NCI-H146 treated with DMSO at 0.1 percent for 48 hours (cell line): Measurements from ENCODE around the gene HIPK3.
"Not testable (repeated sequence)": the region's sequence is repeated elsewhere in the genome, so short reads cannot be mapped to it uniquely, and the experiment has no call there.

Experiments
- DNase-seq: peaks from one replicate; lab custom pipeline; 2025; ENCODE audit not compliant: unreplicated experiment; lab: John Stamatoyannopoulos, UW

The HIPK3 gene

DNA sequence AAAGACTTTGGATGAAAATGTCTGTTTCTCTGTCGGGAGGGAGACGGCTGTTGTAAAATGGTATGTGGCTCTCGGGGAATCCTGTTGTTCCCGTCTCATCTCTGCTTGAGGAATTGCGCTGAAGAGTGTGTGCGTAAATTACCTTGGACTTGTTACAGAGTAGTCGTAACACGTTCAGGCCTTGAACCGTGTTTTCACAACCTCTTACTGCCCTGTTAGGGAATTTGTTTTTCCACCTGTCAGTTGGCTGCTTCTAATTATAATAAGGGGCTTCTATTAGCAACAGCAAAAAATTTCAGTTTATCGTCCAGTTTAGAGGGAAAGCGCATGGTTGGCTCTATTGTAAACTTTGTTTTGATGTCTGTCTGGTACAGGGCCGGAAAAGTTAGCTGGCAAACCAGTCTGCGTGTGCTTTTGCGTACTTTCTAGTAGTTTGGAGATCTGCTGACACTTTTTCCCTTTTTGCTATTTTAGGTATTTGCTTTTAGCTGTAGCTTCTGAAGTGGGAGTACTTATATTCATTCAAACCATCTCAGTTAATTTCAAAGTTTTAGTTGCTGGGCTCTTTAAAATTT lies 1.5 kb downstream of the HIPK3 start:
- no peak for DNase-seq

DNA sequence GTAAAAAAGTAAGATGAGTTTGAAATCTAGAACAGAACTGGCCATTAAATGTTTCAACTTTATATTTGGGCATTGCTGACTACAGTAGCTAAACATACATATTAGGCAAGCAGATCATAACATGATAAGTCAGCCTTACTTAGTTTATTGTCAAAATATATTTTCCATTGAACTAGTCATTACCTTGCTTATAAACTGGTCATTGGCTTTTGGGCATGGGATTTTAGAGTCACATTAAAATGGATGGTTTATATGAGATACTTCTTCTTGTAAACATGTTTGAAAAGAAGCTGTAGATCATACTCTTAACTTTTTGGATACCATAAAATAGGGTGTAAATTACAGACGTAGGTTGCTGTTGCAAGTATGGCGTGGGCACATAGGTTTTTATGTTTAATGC lies 2.7 kb downstream of the HIPK3 start:
- no peak for DNase-seq

DNA sequence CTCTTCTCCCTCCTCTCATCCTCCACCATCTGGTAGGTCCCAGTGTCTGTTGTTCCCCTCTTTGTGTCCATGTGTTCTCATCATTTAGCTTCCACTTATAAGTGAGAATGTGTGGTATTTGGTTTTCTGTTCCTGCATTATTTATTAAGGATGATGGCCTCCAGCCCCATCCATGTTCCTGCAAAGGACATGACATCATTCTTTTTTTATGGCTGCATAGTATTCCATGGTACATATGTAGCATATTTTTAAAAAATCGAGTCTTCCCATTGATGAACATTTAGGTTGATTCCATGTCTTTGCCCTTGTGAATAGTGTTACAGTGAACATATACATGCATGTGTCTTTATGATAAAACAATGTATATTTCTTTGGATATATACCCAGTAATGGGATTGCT lies 4.2 kb downstream of the HIPK3 start:
- not testable (repeated sequence) for DNase-seq

DNA sequence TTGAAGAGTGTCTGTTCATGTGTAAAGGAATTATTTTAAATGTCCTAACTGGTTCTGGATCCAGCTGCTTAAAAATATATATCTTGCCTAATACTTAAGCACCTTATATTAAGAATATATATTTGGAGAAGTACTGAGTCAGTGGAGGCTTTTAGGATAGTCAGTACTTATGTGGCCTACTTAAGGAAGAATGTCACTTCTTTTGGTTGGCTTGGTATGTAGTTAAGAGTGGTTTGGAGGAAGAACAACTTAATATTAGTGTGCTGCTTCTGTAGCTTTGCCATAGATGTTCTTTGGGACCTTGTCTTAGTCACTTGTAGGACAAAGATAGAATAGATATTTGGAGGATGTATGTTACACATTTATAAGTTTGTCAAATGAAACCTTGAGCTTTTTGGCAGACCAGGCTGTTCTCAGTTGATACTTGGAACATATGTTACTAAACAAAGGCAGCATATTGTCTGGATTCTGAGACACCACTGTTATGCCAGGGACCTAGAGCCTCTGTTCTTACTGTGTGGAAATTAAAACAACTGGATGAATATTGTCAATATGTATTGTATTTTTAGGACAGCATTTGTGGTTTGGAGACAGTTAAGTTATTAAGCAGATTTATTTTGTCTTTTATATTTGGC lies 4.9 kb downstream of the HIPK3 start:
- DNase-seq: no peak

DNA sequence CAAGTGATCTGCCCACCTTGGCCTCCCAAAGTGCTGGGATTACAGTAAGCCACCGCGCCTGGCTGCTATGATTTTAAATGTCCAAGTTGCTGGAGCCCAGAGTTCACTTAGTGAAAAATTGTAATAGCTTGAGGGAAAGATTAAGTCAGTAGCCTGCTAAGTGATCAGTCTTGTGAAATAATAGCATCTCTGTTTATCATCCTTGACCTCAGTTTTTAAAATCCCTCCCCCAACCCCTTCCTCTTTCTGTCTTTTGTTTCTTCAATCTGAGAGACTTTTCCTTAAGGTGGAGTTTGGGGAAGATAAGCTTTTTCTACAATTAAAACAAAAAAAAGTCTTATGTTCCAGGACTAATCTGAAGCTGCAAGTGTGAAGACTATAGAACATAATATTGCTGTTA lies 6.4 kb downstream of the HIPK3 start:
- DNase-seq: no peak

DNA sequence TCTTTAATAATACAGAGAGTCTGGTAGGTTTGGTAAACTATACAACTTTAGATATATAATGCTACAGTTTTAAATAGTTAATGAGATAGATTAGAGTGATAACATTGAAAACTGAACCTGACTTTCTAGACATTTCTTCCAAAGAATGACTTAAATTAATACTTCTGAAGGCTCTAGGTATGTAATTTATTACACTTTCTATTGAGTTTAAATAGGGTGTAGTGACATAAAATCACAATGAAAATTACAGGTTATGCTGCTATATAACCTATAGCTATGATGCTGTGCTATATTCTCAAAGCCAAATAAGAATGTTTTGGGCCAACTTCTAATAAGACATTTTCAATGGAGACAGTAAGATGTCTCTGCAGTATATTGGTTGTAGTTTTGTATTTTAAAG lies 7.7 kb downstream of the HIPK3 start:
- no peak for DNase-seq

DNA sequence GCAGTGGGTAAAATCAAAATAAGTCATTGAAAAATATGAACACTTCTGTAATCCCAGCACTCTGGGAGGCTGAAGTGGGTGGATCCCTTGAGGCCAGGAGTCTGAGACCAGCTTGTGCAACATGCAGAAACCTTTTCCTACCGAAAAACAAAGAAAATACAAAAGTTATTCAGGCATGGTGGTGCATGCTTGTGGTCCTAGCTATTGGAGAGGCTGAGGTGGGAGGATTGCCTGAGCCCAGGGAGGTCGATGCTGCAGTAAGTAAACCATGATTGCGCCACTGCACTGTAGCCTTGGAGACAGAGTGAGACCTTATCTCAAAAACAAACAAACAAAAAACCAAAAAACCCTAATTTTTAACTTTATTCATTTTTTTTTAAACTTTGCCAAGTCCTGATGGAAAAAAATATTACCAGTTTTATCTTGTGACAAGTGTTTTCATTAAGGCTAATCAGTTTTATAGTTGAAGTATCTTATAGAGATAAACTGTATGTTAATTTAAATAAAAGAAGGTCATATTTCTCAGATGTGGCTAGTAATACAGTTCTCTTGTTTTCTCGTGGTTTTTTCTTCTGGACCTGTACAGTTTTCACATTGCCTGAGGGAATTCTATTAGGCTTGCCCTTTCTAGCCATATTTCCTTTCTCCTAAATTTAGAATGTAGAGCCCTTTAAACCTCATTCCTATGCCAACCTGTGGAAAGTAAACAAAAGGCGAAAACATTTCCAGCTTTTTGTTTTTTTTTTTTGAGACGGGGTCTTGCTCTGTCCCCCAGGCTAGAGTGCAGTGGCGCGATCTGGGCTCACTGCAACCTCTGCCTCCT lies 9.4 kb downstream of the HIPK3 start:
- no peak for DNase-seq

DNA sequence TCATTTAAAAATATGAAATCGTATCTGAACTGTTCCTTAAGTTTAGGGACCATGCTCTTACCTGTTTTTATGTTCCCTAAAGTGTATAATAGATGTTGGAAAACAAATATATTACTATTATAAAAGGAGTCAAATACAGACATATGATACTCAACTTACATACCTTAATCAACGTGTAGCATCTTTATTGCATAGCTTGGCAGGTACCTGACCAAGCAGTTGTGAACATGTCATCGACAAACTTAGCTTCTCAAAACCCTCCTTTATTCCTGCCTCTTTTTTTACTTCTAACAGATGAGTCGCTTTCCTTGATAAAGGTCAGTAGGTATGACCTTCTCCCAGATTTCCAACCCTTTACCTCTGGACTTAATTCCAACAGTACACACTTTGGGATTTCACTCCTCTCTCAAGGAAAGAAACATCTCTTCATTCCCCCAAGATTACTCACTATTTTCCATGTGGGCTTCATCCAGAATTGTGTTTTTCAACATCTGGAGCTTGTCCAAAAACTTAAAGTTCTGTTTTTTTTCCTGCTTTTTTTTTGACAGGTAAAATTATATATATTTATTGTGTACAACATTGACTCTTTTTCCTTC lies 11.9 kb downstream of the HIPK3 start:
- DNase-seq: no peak

DNA sequence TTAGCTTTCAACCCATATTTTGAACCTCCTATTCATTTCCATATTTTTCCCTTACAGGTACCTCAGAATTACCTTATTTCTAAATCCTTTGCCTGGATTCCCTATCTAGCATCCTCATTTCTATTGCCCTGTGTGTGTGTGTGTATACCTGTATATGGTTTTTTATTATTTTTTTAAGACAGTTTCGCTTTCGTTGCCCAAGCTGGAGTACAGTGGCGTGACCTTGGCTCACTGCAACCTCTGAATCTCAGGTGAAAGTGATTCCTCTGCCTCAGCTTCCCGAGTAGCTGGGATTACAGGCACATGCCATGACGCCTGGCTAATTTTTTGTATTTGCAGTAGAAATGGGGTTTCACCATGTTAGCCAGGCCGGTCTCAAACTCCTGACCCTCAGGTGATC lies 12.6 kb downstream of the HIPK3 start:
- no peak for DNase-seq

DNA sequence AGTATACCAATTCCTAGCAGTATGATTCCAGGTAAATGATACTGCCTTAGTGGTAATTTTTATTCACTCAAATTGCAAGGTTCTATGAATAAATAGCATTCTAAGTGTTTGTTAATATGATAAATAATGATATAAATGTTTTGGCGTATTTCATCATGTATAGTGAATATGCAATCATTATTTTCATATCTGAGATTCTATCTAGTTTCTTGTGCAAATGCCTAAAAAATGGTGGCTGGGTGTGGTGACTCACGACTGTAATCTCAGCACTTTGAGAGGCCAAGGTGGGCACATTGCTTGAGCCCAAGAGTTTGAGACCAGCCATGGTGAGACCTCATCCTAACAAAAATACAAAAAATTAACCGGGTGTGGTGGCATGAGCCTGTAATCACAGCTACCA lies 13.9 kb downstream of the HIPK3 start:
- no peak for DNase-seq

DNA sequence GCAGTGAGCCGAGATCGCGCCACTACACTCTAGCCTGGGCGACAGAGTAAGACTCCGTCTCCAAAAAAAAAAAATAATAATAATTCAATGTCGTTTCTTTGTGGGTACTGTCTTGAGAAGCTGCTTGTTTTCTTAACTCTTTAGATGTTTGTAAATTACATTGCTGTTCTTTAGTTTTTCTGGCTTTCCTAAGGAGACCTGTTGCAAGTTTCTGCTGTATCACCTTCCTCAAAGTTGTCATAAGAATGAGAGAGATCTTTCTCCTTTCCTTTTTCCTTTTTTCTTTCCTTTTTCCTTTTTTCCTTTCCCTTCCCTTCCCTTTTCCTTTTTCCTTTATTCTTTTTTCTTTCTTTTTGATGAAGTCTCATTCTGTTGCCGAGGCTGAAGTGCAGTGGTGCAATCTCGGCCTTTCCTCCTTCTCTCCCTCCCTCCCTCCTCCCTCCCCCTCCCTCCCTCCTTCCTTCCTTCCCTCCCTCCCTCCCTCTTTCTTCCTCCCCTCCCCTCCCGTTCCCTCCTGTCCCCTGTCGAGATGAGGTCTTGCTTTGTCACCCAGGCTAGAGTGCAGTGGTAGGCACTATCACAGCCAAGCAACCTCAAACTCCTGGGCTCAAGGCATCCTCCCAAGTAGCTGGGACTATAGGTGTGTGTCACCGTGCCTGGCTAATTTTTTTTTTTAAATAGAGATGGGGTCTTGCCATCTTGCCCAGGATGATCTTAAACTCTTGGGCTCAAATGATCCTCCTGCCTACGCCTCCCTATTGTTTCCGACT lies 15.3 kb downstream of the HIPK3 start:
- DNase-seq: no peak

DNA sequence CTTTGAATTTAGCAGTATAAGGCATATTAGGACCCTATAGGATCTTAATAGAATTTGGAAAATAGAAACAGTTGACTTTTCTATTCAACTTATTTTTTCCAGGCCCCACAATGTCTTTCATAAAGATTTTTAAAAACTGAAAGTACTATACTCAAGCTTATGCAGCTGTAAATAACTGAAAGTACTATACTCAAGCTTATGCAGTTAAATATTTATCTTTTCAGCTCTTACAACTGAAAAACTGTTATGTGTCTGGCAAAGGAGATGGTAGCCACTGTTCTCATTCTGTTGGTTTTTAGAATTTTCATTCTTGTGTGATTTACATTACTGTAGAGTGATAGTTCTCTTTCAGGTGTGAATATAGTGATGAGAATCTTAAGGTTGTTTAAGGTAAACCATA lies 16.5 kb downstream of the HIPK3 start:
- no peak for DNase-seq

DNA sequence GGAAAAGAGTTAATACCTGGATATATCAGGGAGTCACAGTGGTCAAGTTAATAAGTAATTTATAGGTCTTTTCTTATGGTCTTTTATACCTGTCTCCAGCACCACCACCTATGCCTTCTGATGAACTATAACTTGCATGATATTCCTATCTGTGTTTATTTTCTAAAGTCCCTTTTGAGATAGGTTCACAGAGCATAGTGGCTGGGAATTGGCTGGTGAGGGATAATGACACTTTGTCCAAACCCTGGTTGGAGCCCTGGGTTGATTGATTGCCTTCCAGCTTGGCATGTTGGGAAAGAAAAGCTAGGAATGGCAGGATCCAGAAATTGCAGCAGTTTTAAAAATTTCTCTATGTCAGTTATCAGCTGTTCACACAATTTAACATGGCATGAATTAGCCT lies 23.2 kb downstream of the HIPK3 start:
- DNase-seq: no peak

DNA sequence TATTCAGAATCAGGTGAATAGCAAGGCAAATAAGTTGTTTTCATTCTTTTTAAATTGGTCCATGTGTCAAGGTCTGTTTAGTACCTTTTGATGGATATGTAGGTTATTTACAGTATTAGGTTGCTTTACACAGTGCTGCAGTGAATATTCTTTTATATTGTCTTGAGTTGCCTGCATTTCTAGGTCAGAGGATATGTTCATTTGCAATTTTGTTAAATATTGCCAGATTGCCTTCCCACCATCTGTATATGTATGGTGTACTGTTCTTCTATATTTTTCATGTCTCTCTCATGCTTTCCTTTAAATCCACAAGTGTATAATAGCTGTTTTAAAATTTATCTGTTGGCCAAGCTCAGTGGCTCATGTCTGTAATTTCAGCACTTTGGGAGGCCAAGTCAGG lies 24.6 kb downstream of the HIPK3 start:
- no peak for DNase-seq

DNA sequence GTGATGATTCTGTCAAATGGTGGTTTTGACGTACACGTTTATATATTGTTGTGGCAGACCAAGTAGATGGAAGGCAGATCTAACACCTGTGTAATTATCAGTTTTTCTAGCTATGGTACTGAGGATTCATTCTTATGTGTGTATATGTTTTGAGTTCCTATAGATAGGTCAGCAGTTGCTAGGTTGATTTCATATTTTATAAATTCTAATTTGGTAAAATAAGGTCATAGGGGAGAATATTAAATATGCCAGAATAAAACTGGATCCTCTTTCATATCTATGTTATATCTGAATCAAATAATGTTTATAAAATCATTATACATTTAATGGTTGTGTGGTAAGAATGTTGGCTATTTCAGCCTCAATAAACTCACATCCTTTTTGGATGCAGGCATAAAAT lies 27.6 kb downstream of the HIPK3 start:
- DNase-seq: no peak

DNA sequence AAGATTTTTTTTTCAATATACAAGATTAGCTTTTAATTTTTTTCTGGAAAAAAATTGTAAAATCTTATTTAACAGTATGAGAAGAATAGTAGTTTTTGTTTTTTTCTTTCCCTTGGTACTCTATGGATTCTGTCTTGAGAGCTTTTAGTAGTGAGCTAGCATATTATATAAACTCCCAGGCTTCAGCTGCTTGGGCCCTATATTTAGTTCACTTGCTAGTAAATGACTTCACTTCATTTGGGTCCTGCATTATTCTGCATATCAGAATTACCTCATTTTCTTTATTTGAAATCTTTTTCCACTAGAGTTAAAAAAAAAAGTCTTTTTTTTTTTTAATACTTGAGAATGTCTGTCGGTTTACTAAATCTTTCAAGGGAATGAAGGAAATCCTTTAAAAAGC lies 33.1 kb downstream of the HIPK3 start:
- no peak for DNase-seq

DNA sequence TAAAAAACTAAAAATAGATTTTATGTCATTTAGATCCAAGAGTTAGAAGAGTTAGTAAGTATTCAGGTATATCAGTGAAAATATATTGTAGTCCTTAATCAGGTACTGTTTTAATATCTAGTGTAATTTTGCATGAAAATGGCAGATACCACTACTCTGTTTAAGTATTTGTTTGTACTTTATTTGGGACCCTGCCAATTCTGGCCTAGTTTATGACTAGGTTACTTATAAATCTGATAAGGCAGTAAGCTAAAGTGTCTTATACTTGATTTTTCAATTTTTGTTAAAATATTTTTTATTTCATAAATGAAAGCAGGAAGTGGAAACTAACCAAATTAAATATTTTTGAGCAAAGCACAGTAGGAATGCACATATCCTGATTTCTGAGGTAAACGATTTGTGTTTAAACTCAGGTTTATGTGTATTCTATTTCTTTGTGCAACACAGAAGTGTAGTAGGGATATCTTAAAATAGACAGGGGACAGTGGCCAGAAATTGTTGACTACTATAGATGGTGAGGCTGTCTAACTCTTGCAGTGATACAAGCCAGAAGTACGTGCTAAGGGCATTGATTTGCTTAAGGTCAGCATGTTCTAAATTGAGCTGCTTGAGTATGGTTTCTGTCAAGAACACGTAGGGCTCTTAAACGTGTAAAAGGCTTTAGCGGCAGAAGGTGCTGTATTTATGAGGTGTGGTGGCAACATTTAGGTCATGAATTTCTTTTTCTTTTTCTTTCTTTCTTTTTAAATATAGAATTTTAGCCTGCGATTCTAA lies 34.0 kb downstream of the HIPK3 start:
- no peak for DNase-seq

DNA sequence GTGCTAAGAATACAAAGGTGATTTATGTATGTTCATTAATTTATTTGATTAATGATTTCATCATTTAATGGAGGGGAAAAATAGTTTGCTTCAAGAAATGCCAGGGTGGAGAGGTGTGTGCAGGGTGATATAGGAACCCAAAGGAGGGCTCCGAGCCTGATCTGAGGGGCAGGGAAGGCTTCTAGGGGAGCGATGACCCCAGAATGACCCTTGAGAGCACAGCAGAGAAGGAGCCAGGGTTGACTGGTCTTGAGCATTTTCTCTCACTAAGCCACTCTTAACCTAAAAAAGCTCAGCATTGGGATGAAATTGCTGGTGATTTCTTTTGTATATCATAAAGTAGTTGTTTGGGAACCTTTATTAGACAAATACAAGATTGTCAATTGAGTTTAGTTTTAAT lies 35.1 kb downstream of the HIPK3 start:
- no peak for DNase-seq

DNA sequence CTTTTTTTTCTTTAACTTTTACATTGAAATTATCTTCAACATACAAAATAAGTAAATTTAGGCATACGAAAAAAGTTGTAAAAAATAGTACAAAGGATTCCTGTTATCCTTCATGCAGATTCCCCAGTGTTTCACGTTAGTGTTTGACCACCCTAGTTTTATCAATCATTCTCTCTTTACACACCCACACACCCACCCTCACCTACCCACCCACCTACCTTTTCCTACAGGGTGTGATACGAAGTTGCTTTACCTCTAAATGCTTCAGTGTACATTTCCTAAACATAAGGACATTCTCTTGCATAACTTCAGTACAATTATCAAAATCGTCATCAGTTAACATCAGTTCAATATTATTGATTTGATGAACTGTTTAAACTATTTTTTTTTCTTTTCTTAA lies 37.0 kb downstream of the HIPK3 start:
- DNase-seq: no peak

DNA sequence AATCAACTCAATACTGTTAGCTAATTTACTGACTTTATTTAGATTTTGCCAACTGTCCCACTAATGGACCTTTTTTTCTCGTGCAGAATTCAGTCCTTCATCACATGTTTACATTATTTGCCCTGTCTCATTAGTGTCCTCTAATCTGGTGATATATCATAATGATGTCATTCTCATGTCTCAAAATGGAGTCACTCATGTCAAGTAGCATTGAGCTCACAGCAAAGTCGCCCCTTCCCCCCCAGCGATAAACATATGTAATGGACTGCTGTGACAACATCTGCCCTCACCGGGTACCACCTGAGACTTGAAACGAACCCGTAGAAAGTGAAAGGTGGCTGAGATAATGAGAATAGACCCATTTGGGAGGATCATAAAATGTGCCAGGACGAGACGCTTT lies 37.6 kb downstream of the HIPK3 start:
- no peak for DNase-seq

DNA sequence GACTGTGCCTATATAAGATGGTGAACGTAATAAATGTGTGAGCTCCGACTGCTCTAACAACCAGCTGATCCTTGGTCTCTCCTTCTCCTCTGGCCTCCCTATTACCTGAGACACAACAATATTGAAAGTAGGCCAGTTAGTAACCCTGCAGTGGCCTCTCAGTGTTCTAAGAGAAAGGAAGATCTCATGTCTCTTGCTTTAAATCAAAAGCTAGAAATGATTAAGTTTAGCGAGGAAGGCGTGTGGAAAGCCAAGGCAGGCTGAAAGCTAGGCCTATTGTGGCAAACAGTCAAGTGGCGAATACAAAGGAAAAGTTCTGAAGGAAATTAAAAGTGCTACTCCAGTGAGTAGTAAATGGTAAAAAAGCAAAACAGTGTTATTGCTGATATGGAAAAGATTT lies 39.5 kb downstream of the HIPK3 start:
- DNase-seq: no peak
